HG02981 (cell line): ENCODE measurements around the gene AP3B2.
A peak's percentile ranks its signal among the peaks of the same experiment; 100 is the strongest.
"Not testable (repeated sequence)": the region's sequence is repeated elsewhere in the genome, so short reads cannot be mapped to it uniquely, and the experiment has no call there.

Experiments
- ATAC-seq: cut with Tn5 transposase; IDR thresholded peaks from one replicate; pipeline ENCODE4 v1.9.1; 2021; ENCODE audit warnings: mild to moderate bottlenecking, moderate library complexity; ENCODE audit not compliant: unreplicated experiment

The AP3B2 gene, protein sequence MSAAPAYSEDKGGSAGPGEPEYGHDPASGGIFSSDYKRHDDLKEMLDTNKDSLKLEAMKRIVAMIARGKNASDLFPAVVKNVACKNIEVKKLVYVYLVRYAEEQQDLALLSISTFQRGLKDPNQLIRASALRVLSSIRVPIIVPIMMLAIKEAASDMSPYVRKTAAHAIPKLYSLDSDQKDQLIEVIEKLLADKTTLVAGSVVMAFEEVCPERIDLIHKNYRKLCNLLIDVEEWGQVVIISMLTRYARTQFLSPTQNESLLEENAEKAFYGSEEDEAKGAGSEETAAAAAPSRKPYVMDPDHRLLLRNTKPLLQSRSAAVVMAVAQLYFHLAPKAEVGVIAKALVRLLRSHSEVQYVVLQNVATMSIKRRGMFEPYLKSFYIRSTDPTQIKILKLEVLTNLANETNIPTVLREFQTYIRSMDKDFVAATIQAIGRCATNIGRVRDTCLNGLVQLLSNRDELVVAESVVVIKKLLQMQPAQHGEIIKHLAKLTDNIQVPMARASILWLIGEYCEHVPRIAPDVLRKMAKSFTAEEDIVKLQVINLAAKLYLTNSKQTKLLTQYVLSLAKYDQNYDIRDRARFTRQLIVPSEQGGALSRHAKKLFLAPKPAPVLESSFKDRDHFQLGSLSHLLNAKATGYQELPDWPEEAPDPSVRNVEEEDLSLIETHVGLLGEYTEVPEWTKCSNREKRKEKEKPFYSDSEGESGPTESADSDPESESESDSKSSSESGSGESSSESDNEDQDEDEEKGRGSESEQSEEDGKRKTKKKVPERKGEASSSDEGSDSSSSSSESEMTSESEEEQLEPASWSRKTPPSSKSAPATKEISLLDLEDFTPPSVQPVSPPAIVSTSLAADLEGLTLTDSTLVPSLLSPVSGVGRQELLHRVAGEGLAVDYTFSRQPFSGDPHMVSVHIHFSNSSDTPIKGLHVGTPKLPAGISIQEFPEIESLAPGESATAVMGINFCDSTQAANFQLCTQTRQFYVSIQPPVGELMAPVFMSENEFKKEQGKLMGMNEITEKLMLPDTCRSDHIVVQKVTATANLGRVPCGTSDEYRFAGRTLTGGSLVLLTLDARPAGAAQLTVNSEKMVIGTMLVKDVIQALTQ

DNA sequence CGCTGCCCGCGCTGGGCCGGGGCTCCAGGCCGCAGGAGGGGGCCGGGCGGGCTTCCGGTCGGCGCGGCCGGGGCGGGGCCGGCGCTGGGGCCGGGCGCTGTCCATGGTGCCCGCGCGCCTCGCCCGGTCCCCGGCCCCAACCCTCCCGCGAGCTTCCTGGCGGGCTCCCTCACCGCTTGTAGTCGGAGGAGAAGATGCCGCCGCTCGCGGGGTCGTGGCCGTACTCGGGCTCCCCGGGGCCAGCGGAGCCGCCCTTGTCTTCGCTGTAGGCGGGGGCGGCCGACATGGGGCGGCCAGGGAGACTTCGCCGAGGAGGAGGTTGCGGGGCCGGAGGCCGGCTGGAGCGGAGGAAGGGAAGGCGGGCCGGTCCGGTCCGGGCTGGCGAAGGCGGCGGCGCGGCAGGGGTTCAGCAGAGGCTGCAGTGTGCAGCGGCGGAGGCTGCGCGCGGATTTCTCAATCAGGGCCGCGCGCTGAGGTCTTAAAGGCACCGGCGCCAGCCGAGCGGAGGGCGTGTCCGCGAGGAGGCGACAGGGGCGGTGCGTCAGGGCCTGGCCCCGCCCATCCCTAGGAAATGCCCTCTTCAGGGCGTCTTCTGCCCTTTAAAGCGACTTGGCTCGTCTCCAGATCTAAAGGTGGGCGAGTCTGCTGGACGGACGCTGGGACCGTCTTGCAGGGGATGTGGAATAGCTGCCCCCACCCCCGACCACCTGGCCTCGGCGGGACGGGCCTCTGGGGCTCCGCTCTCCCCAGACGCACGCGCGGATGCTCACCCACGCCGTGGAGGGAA, at the start of gene AP3B2:
Gene AP3B2, minus strand, starts transcription at position 455 of the 787 bp plus-strand sequence. Its CDS starts 169 bp downstream, at position 286.
- peak; percentile 89 for ATAC-seq

DNA sequence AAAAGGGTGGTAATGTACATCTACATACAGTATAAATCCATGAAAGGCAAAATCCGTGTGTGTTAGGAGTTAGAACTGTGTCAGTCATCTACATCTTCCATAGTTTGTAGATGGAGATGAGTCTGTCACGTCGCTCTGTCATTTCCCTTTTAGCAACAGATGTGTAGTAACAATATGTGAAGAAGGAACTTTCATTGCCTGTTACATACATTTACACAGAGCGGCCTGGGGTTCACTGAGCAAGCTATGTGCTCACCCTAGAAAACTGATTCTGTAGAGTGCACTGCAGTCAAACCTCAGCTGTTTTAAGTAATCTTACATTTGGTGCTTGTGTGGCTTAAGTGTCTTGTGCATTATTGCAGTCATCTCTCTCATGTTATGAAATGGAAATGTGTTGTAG, 41.6 kb upstream of the AP3B2 start:
- no peak for ATAC-seq

DNA sequence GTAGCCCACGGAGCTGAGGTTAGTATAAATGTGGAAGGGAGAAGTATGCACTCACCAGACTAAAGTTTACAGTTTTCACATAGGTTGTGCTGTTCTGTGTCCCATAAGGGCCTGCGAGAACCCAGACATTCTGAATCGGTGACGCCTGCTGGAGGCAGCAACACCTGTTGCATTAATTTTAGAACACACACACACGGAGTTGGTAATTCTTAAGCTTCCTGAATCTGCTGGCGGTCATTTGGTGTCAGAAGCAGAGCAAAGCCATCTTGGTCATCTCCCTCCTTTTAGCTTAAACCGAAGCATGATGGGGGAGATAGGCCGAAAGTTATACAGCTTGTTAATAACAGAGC, 41.1 kb upstream of the AP3B2 start:
- ATAC-seq = peak; percentile 39

DNA sequence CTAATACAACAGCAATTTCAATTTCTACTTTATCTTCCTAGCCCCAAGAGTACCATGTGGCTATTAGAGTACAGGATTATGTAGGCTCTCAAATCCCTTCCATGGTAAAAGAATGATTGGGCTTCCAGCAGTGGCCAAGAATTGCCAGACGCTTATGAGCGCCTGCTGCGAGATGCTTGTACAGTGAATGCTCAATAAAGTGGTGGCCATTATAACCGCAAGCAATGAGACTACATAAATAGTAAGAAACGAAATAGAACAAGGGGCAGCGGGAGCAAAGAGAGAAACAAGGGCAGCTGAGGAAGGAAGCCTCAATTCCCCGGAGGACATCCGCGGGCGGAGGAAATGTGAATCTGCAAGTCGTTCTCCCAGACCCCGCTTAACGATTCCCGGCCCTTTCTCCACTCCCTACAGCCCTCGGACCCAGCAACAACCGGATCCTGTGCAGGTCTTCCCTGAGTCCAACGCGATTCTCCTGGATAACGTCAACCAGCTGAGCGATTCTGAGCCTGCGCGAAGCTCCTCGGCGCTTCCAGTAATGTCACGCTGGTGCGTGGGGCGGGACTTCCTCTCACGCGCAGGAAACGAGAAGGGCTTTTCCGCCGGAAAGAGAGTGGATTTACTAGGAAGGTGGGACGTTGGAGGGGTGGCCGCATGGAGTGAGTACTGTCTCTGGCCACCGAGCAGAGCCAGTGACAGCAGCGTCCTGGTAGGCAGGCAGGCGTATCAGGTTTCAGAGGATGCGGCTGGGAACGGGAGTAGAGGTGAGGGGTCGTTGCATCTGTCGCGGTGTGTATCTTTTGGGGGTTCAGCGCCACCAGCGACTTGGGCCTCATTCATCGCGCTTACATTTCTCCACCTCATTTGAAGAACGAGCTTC, 40.5 kb upstream of the AP3B2 start:
- ATAC-seq = peak; percentile 91

DNA sequence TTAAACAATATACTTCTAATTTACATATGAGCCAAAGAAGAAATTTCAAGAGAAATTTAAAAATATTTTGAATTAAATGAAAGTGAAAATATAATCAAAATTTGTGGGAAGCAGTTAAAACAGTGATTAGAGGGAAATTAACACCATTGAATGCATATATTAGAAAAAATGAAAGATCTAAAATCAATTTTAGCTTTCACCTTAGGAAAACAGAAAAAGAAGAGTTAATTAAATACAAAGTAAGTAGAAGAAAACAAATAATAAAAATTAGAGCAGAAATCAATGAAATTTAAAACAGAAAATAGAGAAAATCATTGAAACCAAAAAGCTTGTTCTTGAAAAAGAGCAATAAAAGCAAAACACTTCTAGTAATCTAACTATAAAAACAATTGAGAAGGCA, 38.6 kb upstream of the AP3B2 start:
- no peak for ATAC-seq

DNA sequence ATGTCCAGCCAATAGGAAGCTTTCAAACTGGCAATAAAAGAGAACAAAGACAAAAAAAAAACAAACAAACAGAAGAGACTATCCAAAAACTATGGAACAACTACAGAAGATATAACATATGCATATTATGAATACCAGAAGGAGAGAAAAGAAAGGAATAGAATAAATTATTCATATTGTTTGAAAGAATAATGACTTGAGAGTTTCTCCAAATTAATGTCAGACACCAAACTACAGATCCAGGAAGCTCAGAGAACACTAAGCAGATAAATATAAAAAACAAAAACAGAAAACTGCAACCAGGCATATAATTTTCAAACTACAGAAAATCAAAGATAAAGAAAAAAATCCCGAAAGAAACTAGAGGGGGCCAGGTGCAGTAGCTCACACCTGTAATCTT, 34.1 kb upstream of the AP3B2 start:
- no peak for ATAC-seq

DNA sequence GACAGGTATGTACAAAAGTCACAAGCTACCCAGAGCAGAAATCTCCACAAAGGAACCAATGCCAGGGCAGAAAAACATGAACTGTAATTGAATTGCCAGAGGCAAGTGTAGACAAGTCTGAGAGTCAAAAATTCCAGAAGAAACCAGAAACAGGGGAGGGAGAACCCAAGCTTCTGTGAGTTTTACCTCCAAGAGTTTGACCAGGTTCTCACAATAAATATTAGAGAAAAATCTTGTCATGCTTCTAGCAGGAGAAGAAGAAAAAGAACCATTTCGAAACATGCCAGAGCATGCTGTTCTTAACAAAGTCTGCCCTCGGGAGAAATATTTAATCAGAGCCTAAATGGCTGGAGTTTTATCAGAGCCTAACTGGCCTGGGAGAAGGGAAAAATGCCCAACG, 32.5 kb upstream of the AP3B2 start:
- no peak for ATAC-seq

DNA sequence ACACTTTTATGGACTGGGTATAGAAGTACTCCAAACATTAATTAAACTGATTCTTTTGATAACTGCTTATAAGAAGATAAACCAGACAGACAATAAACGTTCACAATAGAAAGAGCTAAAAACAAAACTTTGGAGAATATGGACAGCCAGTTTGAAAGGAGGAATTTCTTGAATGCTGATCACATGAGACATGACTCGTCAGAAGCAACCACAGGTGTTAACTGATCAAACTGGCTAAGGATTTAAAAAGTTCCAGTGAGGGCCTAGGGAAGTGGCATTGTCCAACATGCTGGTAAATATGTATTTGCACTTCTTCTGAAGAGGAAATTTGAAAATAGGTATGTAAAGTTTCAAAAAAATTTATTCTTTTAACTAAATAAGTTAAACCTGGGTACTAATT, 29.4 kb upstream of the AP3B2 start:
- ATAC-seq = no peak

DNA sequence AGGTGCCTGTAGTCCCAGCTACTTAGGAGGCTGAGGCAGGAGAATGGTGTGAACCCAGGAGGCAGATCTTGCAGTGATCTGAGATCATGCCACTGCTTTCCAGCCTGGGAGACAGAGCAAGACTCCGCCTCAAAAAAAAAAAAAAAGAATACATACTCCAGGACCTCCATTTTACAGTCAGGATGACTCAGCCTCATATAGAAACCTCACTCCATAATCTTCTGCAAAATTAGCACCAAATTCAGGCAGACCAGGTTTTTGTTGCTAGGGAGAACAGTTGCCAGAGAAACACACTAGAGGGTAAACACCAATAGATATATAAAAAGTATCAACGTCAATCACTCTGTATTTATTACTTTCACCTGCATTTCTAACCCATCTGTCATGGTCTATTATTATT, 28.3 kb upstream of the AP3B2 start:
- ATAC-seq = no peak

DNA sequence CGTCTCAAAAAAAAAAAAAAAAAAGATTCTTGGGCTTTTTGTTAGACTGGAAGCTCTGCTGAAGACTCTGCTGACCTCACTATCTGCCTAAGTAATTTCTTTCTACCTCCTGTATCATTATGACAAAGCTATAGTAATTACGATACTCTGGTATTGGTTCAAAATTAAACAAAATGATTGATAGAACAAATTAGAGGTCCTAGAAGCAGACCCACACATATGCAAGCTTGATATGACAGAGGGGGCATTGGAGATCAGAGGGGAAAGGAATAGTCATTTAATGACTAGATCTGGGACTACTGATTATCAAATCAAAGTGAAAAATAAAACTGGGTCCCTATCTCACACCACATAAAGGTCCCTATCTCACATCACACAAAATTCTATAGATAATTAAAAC, 21.9 kb upstream of the AP3B2 start:
- no peak for ATAC-seq

DNA sequence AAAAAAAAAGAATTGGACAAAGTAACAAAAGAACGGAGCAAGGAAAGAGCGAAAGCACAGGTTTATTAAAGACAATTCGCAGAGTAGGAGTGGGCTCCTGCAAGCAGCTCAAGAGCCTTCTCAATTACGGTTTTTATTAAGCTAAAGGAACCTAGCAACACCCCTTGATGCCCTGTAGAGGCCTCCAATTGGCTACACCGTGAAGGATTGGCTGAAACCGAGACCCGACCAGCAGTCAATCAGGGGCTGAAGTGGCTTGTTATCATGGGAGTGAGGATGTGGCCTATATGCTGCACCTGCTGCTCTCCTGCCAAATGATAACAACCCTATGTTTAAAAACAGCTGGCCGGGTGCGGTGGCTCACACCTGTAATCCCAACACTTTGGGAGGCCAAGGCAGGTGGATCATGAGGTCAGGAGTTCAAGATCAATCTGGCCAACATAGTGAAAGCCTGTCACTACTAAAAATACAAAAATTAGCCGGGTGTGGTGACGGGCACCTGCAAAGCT, 20.4 kb upstream of the AP3B2 start:
- ATAC-seq = no peak

DNA sequence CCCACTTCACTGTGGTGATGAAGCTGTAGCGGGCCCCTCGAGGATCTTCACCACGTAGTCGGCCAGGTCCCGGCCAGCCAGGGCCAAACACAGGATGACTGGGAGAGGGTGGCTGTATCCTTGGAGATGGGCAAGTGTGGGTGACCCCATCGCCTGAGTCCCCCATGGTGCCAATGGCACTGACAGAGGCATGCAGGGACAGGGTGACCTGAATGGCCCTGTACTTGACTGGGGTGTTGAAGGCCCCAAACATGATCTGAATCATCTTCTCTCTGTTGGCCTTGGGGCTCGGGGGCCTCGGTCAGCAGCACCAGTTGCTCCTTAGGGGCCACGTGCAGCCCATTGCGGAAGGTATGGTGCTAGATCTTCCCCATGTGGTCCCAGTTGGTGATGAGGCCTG, 17.1 kb upstream of the AP3B2 start:
- no peak for ATAC-seq

DNA sequence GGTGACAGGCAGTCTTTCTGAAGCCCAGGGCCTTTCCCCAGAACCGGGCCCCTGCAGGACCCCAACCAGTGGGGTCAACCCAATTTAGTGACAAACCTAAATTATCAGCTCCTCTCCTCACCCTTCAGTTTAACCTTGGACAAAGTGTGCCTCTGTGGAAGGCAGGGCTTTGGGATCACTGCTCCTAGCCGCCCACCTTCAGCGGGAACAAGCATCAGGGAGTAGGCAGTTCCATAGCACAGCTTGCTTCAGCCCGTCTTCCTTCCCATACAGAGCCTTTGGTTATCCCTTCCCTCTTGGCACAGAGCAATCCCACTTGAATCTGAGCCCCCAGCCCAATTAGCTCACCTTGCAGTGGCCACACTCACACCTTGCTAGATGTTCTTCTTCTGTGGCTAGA, 5.3 kb upstream of the AP3B2 start:
- no peak for ATAC-seq

DNA sequence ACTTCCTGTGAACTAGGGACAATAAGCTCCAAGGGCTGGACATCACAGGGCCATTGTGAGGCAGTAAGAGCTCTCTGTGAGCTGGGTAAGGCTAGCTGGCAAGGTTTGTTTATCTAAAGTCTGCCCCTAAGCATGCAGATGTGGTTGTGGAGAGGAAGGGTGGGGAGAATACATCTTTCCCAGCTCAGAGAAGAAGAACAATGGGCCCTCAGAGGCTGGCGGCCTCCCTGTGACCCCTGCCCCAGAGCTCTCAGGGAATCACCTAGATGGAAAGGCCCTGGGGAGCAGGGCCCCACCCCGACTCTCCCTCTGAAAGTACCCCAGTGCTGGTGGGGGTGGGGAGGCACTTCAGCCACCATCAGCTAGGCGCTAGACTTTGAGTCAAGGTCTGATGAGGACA, 4.3 kb upstream of the AP3B2 start:
- no peak for ATAC-seq

DNA sequence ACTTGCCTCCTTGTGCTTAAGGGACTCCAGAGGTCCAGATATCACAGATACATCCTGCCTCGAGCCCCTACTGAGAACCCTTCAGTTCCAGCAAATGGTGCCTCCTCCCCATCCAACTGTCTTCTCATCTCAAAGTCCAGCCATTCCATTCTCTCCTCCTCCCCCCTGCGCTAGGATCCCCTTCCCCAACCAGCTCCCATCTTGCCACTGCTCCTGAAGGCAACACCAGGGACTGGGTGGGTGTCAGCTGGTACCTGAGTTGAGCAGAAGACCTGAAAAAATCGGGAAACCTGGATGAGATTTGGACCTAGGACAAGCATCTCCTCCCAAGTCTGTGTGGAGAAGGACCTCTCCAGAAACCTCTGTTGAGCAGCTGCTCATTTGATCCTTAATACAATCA, 2.4 kb upstream of the AP3B2 start:
- ATAC-seq = no peak

DNA sequence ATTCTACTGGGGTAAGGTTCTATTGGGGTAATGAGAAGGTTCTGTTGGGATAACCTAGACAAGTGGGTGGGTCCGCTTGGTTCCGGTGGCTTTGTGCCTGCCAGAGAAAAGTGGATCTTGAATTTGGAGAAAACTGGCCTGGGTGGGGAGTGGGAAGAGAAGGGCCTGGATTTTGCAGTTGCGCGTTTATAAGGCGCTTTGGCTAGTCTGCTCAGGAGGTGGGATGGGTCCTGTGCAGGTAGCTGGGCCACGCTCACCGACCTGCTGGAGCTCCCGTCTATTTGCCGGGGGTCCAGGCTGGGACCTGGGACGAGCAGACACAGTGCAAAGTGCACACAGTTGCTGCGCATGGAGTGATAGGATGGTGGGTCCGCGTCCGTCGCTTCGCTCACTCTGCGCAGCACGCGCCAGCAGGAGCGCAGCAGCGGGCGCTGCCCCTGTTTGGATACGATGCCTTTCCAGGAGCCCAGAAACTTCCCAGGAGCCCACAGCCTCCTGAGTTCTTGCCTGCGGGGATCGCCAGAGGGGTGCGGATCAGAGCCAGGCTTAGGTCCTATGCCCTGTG, 1.3 kb upstream of the AP3B2 start:
- no peak for ATAC-seq

DNA sequence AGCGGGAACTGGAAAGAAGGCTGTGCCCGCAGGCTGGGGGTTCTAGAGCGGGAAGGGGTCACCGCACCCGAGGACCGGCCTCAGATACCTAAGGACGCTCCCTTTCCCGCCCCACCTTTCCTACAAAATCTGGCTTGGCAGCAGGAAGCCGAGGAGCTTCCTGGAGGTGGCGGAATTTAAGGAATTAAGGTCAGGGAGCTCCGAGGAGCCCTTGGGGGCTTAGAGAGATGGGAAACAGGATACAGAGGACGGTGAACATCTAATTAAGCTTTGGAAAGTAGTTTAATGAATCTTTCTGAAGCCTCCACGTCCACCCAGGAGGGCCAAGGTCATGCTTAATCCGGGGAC, 507 bp upstream of the AP3B2 start:
- ATAC-seq = no peak

DNA sequence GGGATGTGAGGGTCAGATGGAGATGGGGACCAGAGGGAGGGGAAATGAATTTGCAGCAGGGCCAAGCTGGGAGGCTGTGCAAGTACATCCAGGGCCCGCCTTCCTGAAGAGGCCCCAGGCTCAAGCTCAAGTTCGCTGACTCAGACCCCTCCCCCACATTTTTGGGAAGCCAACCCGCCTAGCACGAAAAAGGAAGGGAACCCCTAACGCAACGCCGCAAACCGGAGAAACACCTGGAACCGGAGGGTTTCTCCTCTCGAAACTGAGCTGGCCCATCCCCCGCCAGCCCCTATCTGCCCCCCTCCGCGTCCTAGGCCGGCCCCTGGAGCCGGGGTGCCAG, 624 bp downstream of the AP3B2 start:
- no peak for ATAC-seq

DNA sequence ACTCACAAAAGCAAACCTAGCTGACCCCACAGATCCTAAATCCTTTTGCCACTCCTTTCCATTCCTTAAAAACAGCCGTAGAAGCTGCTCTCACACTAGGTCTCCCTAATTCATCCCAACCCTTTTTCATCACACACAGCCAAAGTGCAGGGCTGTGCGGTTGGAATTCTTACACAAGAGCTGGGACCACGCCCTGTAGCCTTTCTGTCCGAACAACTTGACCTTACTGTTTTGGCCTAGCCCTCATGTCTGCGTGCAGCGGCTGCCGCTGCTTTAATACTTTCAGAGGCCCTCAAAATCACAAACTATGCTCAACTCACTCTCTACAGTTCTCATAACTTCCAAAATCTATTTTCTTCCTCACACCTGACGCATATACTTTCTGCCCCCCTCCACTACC, 3.8 kb downstream of the AP3B2 start:
- not testable (repeated sequence) for ATAC-seq

DNA sequence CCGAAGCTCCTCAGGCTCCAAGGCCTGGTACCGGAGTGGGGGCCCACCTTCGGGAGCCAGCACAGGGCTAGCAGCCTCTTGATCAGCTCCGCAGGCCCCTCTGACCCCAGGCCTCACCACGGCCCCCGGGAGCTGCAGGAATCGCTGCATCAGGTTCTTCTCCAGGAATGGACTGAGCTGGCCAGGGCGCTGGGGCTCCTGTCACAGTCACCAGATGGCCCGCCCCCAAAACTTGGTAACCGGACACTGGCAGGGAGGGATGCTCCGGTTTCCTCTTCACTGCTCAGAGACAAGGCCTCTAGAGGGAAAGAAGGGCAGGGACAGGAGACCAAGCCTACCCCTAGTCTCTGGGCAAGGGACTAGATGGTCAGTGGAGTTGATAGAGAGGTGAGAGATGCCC, 9.9 kb downstream of the AP3B2 start:
- no peak for ATAC-seq
